ENCODE results near the gene MAP3K2.

MAP3K2 gene

GRCh38 chr2:127348426-127349000 lies 39.3 kb downstream of the MAP3K2 start:
- no peak for TF ChIP-seq ZNF274 (IDR thresholded peaks at IDR 0.05; ENCODE audit: low read depth, low read length)

GRCh38 chr2:127347734-127348392 lies 39.9 kb downstream of the MAP3K2 start:
- no peak overlapping the region for H3K4me3 ChIP-seq (ENCODE audit: low read length)
- no peak for TF ChIP-seq ZNF274 (IDR thresholded peaks at IDR 0.05; ENCODE audit: low read depth, low read length)

More at GRCh38 chr2:127348426-127349000, 39.3 kb downstream of the MAP3K2 start:
- no peak overlapping the region for H3K4me3 ChIP-seq (ENCODE audit: low read length)

GRCh38 chr2:127347015-127347414 lies 40.8 kb downstream of the MAP3K2 start:
- TF ChIP-seq ZNF274 (IDR thresholded peaks at IDR 0.05; ENCODE audit: low read depth, low read length): no peak
- H3K4me3 ChIP-seq (ENCODE audit: low read length): no peak overlapping the region

DNA sequence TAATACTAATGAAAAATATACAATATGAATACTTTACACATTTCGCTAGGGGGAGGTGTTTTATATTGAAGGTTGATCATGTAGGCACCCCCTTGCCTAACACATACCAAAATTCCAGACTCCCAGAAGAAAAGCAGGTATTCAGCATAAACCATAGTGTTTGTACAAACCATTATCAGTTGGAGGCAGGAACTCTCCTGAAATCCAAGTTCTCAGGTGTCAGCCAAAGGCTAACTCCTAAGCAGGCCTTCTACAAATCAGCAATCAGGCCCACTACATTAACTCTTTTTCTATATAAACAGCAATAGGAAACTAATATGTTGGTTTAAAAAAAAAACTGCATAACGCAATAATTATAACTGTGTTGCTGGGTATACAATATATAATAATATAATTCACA lies 44.5 kb downstream of the MAP3K2 start:
- H3K4me3 ChIP-seq (ENCODE audit: low read length): no peak overlapping the region
- TF ChIP-seq ZNF274 (IDR thresholded peaks at IDR 0.05; ENCODE audit: low read depth, low read length): no peak

DNA sequence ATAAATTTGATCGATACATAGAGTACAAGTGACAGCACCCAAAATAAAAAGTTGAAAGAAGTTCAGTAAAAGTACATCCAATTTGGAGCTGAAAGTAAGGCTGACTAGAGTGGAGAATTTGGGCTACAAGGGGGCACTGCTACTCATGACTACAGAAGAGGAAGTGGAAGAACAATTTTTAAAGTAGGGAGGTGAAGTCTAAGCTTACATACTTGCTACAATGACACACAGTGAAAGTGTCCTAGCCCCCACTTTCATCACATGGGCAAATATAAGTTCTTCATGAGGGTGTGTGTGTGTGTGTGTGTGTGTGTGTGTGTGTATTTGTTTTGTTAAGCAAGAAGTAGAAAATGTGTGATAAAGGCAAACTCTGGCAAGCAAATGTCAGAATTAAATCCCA lies 45.7 kb downstream of the MAP3K2 start:
- TF ChIP-seq ZNF274 (IDR thresholded peaks at IDR 0.05; ENCODE audit: low read depth, low read length): no peak
- no peak overlapping the region for H3K4me3 ChIP-seq (ENCODE audit: low read length)

DNA sequence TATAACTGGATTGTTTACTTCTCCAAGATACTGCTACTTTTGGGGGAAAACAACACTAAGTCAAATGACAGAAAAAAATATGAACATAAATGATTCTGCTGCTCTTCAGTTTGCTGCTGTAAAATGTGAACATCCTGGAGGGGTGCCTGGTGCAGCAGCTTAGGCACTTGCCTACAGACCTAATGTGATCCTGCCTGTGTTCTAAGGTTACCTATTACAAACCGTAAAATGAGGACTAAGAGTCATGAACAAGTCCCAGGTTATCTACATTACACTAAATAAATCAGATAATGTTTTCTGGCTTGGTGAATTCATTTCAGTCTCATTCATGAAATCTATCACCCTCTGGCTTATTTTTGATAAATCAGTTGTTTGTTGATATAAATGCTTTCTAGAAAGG lies 55.4 kb downstream of the MAP3K2 start:
- TF ChIP-seq ZNF274 (IDR thresholded peaks at IDR 0.05; ENCODE audit: low read depth, low read length): no peak
- no peak overlapping the region for H3K4me3 ChIP-seq (ENCODE audit: low read length)

GRCh38 chr2:127330753-127331152 lies 57.0 kb downstream of the MAP3K2 start:
- H3K4me3 ChIP-seq (ENCODE audit: low read length): no peak overlapping the region
- TF ChIP-seq ZNF274 (IDR thresholded peaks at IDR 0.05; ENCODE audit: low read depth, low read length): no peak

- no peak for TF ChIP-seq ZNF274 (IDR thresholded peaks at IDR 0.05; ENCODE audit: low read depth, low read length)
- no peak overlapping the region for H3K4me3 ChIP-seq (ENCODE audit: low read length)
Observed at GRCh38 chr2:127326289-127326945, 61.4 kb downstream of the MAP3K2 start.

DNA sequence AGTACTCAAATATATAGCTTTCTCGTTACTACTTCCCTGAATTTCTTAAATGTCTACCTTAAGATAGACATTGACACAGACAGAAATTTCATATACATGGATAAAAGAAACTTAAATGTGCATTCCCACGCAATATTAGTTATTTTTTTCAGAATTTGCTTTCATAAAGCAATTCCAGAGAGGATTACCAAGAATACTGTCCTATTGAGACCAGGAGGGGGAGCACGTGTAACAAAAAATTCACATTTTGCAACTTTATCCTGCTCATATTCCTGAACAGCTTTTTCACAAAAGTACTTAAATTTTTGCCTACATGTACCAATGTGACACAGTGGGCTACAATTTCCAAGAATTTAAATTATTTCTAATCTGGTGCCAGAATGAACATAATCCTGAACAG lies 63.1 kb downstream of the MAP3K2 start:
- TF ChIP-seq ZNF274 (IDR thresholded peaks at IDR 0.05; ENCODE audit: low read depth, low read length): no peak
- no peak overlapping the region for H3K4me3 ChIP-seq (ENCODE audit: low read length)

GRCh38 chr2:127321303-127321702 lies 66.5 kb downstream of the MAP3K2 start:
- TF ChIP-seq ZNF274 (IDR thresholded peaks at IDR 0.05; ENCODE audit: low read depth, low read length): no peak
- no peak overlapping the region for H3K4me3 ChIP-seq (ENCODE audit: low read length)

DNA sequence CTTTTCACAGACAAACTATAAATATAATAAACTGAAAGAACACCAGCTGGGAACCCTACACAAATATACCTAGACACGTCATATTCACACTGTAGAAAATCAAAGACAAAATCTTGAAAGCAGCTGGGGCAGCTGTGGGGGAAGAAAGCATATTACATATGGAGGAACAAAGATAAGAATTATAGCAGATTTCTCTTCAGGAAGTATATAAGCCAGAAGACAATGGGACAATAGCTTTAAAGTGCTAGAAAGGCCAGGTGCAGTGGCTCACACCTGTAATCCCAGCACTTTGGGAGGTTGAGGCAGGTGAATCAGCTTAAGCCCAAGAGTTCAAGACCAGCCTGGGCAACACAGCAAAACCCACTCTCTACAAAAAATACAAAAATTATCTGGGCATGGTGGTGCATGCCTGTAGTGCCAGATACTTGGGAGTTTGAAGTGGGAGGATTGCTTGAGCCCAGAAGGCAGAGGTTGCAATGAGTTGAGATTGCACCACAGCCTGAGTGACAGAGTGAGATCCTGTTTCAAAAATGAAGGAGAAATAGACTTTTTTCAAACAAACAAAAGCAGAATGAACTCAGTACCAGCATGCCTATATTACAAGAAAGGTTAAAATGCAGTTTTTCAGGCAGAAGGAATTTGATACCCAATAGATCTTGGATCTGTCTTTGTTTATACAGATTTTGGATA lies 67.0 kb downstream of the MAP3K2 start:
- no peak overlapping the region for H3K4me3 ChIP-seq (ENCODE audit: low read length)
- no peak for TF ChIP-seq ZNF274 (IDR thresholded peaks at IDR 0.05; ENCODE audit: low read depth, low read length)

DNA sequence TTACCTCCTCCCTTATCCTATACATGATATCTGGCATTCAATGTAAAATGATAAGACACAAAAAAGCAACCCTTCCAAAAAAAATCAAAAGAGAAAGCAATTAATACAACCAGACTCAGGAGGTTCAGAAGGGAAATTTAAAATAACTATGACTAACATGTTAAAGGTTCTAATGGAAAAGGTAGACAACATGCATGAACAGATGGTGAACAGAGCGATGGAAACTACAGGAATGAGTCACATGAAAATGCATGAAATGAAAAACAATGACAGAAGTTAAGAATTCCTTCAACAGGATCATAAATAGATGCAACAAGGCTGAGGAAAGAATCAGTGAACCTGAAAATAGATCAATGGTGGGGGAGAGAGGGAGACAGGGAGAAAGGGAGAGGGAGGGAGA lies 67.7 kb downstream of the MAP3K2 start:
- TF ChIP-seq ZNF274 (IDR thresholded peaks at IDR 0.05; ENCODE audit: low read depth, low read length): no peak
- H3K4me3 ChIP-seq (ENCODE audit: low read length): no peak overlapping the region

DNA sequence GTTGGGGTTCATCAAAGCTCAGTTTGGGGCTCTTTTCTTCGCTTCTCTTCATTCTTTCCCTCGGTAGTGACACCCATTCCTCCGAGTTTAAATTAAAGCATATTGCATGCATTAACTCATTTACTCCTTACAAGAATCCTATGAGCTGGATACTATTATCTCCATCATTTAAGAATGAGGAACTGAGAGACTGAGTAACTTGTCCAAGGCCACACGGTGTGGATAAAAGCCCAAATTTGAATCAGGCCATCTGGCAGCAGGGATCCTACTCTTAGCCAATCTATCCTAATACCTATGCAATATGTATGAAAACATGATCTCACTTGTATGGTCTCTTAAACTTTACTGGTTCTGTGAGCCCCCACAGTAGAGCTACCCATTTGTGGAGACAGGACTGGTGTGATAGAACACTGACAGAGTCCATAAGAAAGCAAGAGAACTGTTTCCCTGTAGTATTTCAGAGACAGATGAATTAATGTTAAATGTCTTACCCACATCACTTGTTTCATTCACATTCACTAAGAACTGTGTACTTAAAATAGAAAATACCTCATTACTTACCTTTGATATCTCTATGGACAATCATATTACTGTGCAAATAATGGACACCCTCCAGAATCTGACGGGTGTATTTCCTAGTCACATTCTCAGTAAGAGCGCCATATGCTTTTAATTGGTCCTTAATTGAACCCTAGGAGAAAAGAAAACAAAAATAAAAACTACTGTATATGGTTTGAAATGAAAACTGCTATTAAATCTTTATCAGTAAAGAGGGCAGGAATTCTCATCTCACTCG lies 73.4 kb downstream of the MAP3K2 start:
- no peak overlapping the region for H3K4me3 ChIP-seq (ENCODE audit: low read length)
- TF ChIP-seq ZNF274 (IDR thresholded peaks at IDR 0.05; ENCODE audit: low read depth, low read length): no peak

GRCh38 chr2:127313406-127313805 lies 74.4 kb downstream of the MAP3K2 start:
- no peak overlapping the region for H3K4me3 ChIP-seq (ENCODE audit: low read length)
- TF ChIP-seq ZNF274 (IDR thresholded peaks at IDR 0.05; ENCODE audit: low read depth, low read length): no peak
